ENCODE data around the gene PDLIM1. TPM values are rescaled to one million over a fixed set of nuclear protein-coding genes. Genes with fewer than 3 reads are reported as not detected.

Gene PDLIM1
- total and polyA plus RNA-seq, 2 experiments from 2014 or later: 32.0 to 143 TPM

DNA sequence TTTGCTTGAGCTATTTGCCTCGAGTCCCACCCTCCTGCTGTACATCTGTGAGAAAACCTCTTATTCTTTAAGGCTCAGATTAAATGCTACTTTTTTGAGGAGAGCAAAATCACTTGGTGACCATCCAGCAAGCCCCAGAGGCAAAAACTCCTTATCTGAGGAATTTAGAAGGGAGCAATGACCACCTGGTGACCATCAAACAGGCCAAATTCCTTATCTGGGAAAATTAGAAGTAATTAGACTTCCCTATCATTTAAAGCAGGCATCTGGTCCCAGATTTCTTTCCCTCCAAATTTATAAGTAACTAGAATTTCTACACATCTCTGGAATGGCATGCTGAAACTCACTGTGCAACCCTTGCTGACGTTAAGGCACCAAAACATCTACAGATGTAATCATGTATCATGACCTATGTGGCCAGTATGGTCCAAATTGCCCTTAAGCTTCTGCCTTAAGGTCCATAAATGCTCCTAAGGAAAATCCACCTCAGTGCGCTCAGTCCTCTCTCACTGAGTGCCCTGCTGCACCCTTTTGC lies 40.9 kb upstream of the PDLIM1 start:
- 85 to 88% methylated on average over 3 of the region's 3 CpGs for WGBS, 2 experiments (ENCODE audit: low coverage in 1 of 2, low lambda C conversion rate in 2 of 2, missing lambda C conversion rate in 2 of 2)
- H3K4me1 ChIP-seq (ENCODE audit: insufficient read depth): peaks cover 20% of the 10 kb centered on the region
- TF ChIP-seq EZH2 (IDR thresholded peaks at IDR 0.05; ENCODE audit: insufficient read depth, poor library complexity, severe bottlenecking) (no peak), EZH2phosphoT487 (IDR thresholded peaks at IDR 0.05; ENCODE audit: insufficient read depth, low read depth) (no peak)

DNA sequence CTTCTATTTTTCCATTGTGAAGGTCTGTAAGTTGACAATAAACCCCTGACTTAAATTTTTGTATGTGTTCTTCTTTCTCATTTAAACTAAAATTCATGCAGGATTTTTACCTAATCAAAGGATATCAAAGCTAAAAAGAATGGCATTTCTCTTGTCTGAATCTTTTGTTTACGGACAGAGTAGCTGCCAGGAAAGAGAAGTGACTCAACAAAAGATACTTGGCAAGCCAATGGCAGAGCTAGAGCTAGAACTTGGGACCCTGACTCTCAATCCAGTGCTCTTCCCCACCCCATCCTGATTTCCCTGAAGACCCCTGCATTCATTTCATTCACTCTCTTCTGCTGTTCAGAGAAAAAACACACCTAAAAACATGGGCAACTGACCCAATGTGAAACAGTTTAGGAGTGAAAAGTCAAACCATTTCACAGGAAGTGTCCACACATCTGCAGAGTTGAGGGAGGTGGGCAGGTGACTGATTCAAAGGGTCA lies 40.2 kb upstream of the PDLIM1 start:
- in situ Hi-C loops (cut with MboI): no loop called here
- Histone ChIP-seq H3K4me2 (ENCODE audit: unreplicated experiment) (no peak overlapping the region), H4K20me1 (ENCODE audit: insufficient read depth) (no peaks in the 10 kb centered on the region), H3K36me3 (ENCODE audit: low read depth) (no peaks in the 10 kb centered on the region), H2AFZ (no peak overlapping the region), H3K9me3 (ENCODE audit: low read depth) (no peaks in the 10 kb centered on the region), H3K79me2 (ENCODE audit: insufficient read depth) (no peaks in the 10 kb centered on the region), H3F3A (ENCODE audit: insufficient read depth) (0 out of 2 replicates have a peak, but pooled peaks cover 20% of the 10 kb centered on the region), H3K4me1 (ENCODE audit: insufficient read depth) (peaks cover 20% of the 10 kb centered on the region), H3K4me3 (no peak overlapping the region), H3K27ac (no peak overlapping the region), H3K9me2 (ENCODE audit: insufficient read depth) (no peaks in the 10 kb centered on the region), H3K9ac (no peak overlapping the region), H3K27me3 (replicated peaks; ENCODE audit: insufficient read depth) (no peaks in the 10 kb centered on the region)
- no peak for TF ChIP-seq EZH2phosphoT487 (IDR thresholded peaks at IDR 0.05; ENCODE audit: insufficient read depth, low read depth)
- no peak for TF ChIP-seq EZH2 (IDR thresholded peaks at IDR 0.05; ENCODE audit: insufficient read depth, poor library complexity, severe bottlenecking)
- no peak for DNase-seq
- 97 to 100% methylated on average over 1 of the region's 1 CpG for WGBS, 2 experiments (ENCODE audit: low coverage in 1 of 2, low lambda C conversion rate in 2 of 2, missing lambda C conversion rate in 2 of 2)

More for the DNA sequence above, 40.9 kb upstream of the PDLIM1 start:
- Histone ChIP-seq H3K9me3 (ENCODE audit: low read depth) (no peaks in the 10 kb centered on the region), H3K4me3 (no peak overlapping the region), H3K79me2 (ENCODE audit: insufficient read depth) (no peaks in the 10 kb centered on the region), H3K36me3 (ENCODE audit: low read depth) (no peaks in the 10 kb centered on the region), H3K9me2 (ENCODE audit: insufficient read depth) (no peaks in the 10 kb centered on the region), H3K9ac (no peak overlapping the region), H3K27ac (no peak overlapping the region), H2AFZ (no peak overlapping the region), H4K20me1 (ENCODE audit: insufficient read depth) (no peaks in the 10 kb centered on the region), H3K4me2 (ENCODE audit: unreplicated experiment) (no peak overlapping the region), H3K27me3 (replicated peaks; ENCODE audit: insufficient read depth) (no peaks in the 10 kb centered on the region), H3F3A (ENCODE audit: insufficient read depth) (0 out of 2 replicates have a peak, but pooled peaks cover 20% of the 10 kb centered on the region)
- no peak for DNase-seq
- in situ Hi-C loops (cut with MboI): no loop called here

DNA sequence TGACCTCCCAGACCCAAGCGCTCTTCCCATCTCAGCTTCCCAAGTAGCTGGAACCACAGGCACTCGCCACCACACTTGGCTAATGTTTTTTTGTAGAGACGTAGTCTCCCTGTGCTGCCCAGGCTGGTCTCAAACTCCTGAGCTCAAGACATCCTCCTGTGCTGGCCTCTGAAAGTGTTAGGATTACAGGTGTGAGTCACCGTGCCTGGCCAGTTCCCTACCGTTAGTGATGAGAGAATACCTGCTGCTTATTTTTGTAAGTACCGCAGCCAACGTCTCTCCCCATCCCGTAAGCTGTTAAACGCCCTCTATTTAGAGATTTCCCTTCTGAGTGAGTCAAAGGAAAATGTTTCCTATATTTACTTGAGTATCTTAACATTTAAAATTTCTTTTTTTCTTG lies 38.5 kb upstream of the PDLIM1 start:
- Histone ChIP-seq H3K4me3 (no peak overlapping the region), H3F3A (ENCODE audit: insufficient read depth) (0 out of 2 replicates have a peak, but pooled peaks cover 11% of the 10 kb centered on the region), H3K4me2 (ENCODE audit: unreplicated experiment) (no peak overlapping the region), H4K20me1 (ENCODE audit: insufficient read depth) (no peaks in the 10 kb centered on the region), H3K9ac (no peak overlapping the region), H3K9me2 (ENCODE audit: insufficient read depth) (no peaks in the 10 kb centered on the region), H3K27me3 (replicated peaks; ENCODE audit: insufficient read depth) (no peaks in the 10 kb centered on the region), H3K9me3 (ENCODE audit: low read depth) (no peaks in the 10 kb centered on the region), H3K79me2 (ENCODE audit: insufficient read depth) (no peaks in the 10 kb centered on the region), H3K27ac (no peak overlapping the region), H3K36me3 (ENCODE audit: low read depth) (no peaks in the 10 kb centered on the region), H3K4me1 (ENCODE audit: insufficient read depth) (peaks cover 9% of the 10 kb centered on the region), H2AFZ (no peak overlapping the region)
- DNase-seq: no peak
- no peak for TF ChIP-seq EZH2phosphoT487 (IDR thresholded peaks at IDR 0.05; ENCODE audit: insufficient read depth, low read depth)
- TF ChIP-seq EZH2 (IDR thresholded peaks at IDR 0.05; ENCODE audit: insufficient read depth, poor library complexity, severe bottlenecking): no peak
- whole genome bisulfite sequencing, 2 experiments (ENCODE audit: low coverage in 1 of 2, low lambda C conversion rate in 2 of 2, missing lambda C conversion rate in 2 of 2): 99% methylated on average over 9 of the region's 9 CpGs
- in situ Hi-C loops (cut with MboI): no loop called here

DNA sequence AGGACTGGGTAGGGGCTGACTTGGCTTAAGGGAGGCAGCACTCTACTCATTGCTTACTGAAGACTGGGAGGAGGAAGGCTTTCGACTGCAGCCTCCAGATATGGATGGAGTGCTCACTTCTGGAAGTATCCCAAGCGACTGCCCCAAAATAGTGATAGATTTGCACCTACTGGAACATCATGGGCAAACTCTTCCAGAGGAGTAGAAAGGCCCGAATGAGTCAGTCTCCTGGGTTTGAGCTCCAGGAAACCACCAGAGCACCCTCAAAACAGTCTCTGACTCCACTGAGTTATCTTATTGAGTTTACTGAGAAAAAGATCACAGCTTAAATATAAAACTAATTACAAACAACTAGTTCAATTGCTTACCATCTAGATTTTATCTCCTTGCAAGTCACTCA lies 37.2 kb upstream of the PDLIM1 start:
- Histone ChIP-seq H3K27ac (no peak overlapping the region), H3K4me1 (ENCODE audit: insufficient read depth) (no peaks in the 10 kb centered on the region), H3K27me3 (replicated peaks; ENCODE audit: insufficient read depth) (no peaks in the 10 kb centered on the region), H3F3A (ENCODE audit: insufficient read depth) (no peaks in the 10 kb centered on the region), H3K79me2 (ENCODE audit: insufficient read depth) (no peaks in the 10 kb centered on the region), H2AFZ (no peak overlapping the region), H4K20me1 (ENCODE audit: insufficient read depth) (no peaks in the 10 kb centered on the region), H3K9ac (no peak overlapping the region), H3K9me2 (ENCODE audit: insufficient read depth) (no peaks in the 10 kb centered on the region), H3K36me3 (ENCODE audit: low read depth) (no peaks in the 10 kb centered on the region), H3K4me2 (ENCODE audit: unreplicated experiment) (no peak overlapping the region), H3K4me3 (no peak overlapping the region), H3K9me3 (ENCODE audit: low read depth) (no peaks in the 10 kb centered on the region)
- in situ Hi-C loops (cut with MboI): no loop called here
- WGBS, 2 experiments (ENCODE audit: low coverage in 1 of 2, low lambda C conversion rate in 2 of 2, missing lambda C conversion rate in 2 of 2): 91 to 96% methylated on average over 3 of the region's 3 CpGs
- DNase-seq: peak; percentile 7
- TF ChIP-seq EZH2phosphoT487 (IDR thresholded peaks at IDR 0.05; ENCODE audit: insufficient read depth, low read depth) (no peak), EZH2 (IDR thresholded peaks at IDR 0.05; ENCODE audit: insufficient read depth, poor library complexity, severe bottlenecking) (no peak)
